Right lobe of liver (tissue), 6 donors: ENCODE measurements around the gene ANKRD33B. TPM values are rescaled to one million over a fixed set of nuclear protein-coding genes. Genes with fewer than 3 reads are reported as not detected.

Experiments
- ATAC-seq, 4 donors: fragments of 200-7000 bp; cut with Tn5 transposase; one replicate each; pipeline ENCODE4 v1.9.1; 2020; ENCODE audit warnings: mild to moderate bottlenecking in 4 of 4, moderate library complexity in 4 of 4
- DNase-seq, 3 donors: peaks; one replicate each; pipeline ENCODE4 v3.0.0-alpha.2; 2020
- H3K27ac ChIP-seq, 3 donors: fragments of 200-600 bp; one replicate each; pipeline ENCODE4 v1.8.0; 2022
- H3K27me3 ChIP-seq, 2 donors: fragments of 200-600 bp; one replicate each; pipeline ENCODE4 v1.8.0; 2022
- H3K36me3 ChIP-seq, 4 donors: fragments of 200-600 bp; sonication (generic) in 1 of 4; one replicate each; pipeline versions ENCODE4 v1.5.1 to v1.8.0; 2017 to 2022; ENCODE audit warnings: control low read depth in 1 of 4
- H3K4me1 ChIP-seq, 4 donors: fragments of 200-600 bp; sonication (generic) in 1 of 4; one replicate each; pipeline versions ENCODE4 v1.5.1 to v1.8.0; 2017 to 2022; ENCODE audit warnings: control low read depth in 1 of 4
- H3K4me3 ChIP-seq, 3 donors: fragments of 200-600 bp; one replicate each; pipeline ENCODE4 v1.8.0; 2022
- H3K9me3 ChIP-seq, 4 donors: fragments of 200-600 bp; sonication (generic) in 1 of 4; one replicate each; pipeline versions ENCODE4 v1.5.1 to v1.8.0; 2017 to 2022; ENCODE audit warnings: control low read depth in 1 of 4
- CTCF ChIP-seq, 4 donors: fragments of 200-600 bp in 3 of 4; fragments of 450-650 bp in 1 of 4; IDR thresholded peaks; one replicate each; pipeline versions ENCODE4 v1.5.1 to v1.8.0; 2016 to 2022; ENCODE audit warnings: antibody characterized with exemption in 4 of 4, mild to moderate bottlenecking in 2 of 4
- POLR2A ChIP-seq: fragments of 450-650 bp; IDR thresholded peaks from one replicate; pipeline ENCODE4 v1.6.1; 2017; ENCODE audit warnings: antibody characterized with exemption, mild to moderate bottlenecking
- WGBS: methylation state at CpG from one replicate; pipeline ENCODE4 v1.1.6; 2018; ENCODE audit warnings: low coverage, low lambda C conversion rate; ENCODE audit not compliant: insufficient coverage; ENCODE audit errors: missing lambda C conversion rate; 5-methylcytosine and 5-hydroxymethylcytosine counted together
- intact Hi-C, 2 donors: fragments of 100-400 bp; cut with DNase I; formaldehyde crosslinking; loops; one replicate each; pipeline versions ENCODE4 v1.11.2 to v1.14.1; 2022
- total RNA-seq, 6 experiments: library from RNA; depleted of rRNA in 2 of 6; stranded (reverse); fragments of >200 nt in 2 of 6; fragmentation: NEBNext Ultra II Directional in 3 of 6; extraction: Animal tissue kit (Norgen Biotek cat#: 25700) in 3 of 6; gene quantifications; one replicate each; pipeline versions ENCODE4 v1.1.0 to v1.2.4, GENCODE V29; 2016 to 2023
- donor health status: DM: no; HTN: yes; CAD: no.
- donor health status: DM: no; HTN: no; CAD: no.
- donor health status: DM: no; HTN: no; CAD: no.
- donor health status: DM: no; HTN: yes; CAD: no.
- donor health status: DM: no; HTN: yes; CAD: no.

The ANKRD33B gene
- total RNA-seq, 6 experiments from 2014 or later, result 0.16 to 1.3 (median 0.29) TPM

GRCh38 chr5:10612251-10612650 is 48.4 kb downstream of the ANKRD33B start:
- ATAC-seq, result no peak
- Histone ChIP-seq H3K27me3 (no peaks in the 10 kb centered on the region), H3K4me1 (peaks cover 0 to 16% (median 5%) of the 10 kb centered on the region in 4 donors), H3K4me3 (no peak overlapping the region), H3K27ac (peak overlapping the region in 2 of 3 donors; percentile 82 to 83), H3K9me3 (no peaks in the 10 kb centered on the region), H3K36me3 (no peaks in the 10 kb centered on the region)
- 72% methylated on average over 5 of the region's 5 CpGs for WGBS
- no peak for DNase-seq
- intact Hi-C loops, result no loop called here
- no peak for TF ChIP-seq CTCF (IDR thresholded peaks at IDR 0.05)
- no peak for TF ChIP-seq POLR2A

GRCh38 chr5:10615693-10616092 is 51.8 kb downstream of the ANKRD33B start:
- ATAC-seq, result no peak
- TF ChIP-seq CTCF (IDR thresholded peaks at IDR 0.05) (no peak), POLR2A (no peak)
- H3K36me3 ChIP-seq, result no peaks in the 10 kb centered on the region
- no peaks in the 10 kb centered on the region for H3K9me3 ChIP-seq
- DNase-seq, result no peak
- 100% methylated on average over 3 of the region's 3 CpGs for WGBS
- H3K4me1 ChIP-seq, result peaks cover 0 to 10% (median 3%) of the 10 kb centered on the region in 4 donors
- no peaks in the 10 kb centered on the region for H3K27me3 ChIP-seq
- intact Hi-C loops, result no loop called here
- H3K27ac ChIP-seq, result no peak overlapping the region
- no peak overlapping the region for H3K4me3 ChIP-seq

GRCh38 chr5:10617103-10617502 is 53.2 kb downstream of the ANKRD33B start:
- H3K4me3 ChIP-seq, result no peak overlapping the region
- no peak for DNase-seq
- H3K27ac ChIP-seq, result no peak overlapping the region
- intact Hi-C loops, result no loop called here
- no peaks in the 10 kb centered on the region for H3K9me3 ChIP-seq
- WGBS, result 95% methylated on average over 10 of the region's 10 CpGs
- no peak for TF ChIP-seq CTCF (IDR thresholded peaks at IDR 0.05)
- TF ChIP-seq POLR2A, result no peak
- no peaks in the 10 kb centered on the region for H3K27me3 ChIP-seq
- H3K4me1 ChIP-seq, result no peaks in the 10 kb centered on the region
- ATAC-seq, result no peak
- H3K36me3 ChIP-seq, result no peaks in the 10 kb centered on the region

- Histone ChIP-seq H3K27ac (no peak overlapping the region), H3K4me3 (no peak overlapping the region), H3K27me3 (no peaks in the 10 kb centered on the region), H3K4me1 (no peaks in the 10 kb centered on the region), H3K9me3 (no peaks in the 10 kb centered on the region), H3K36me3 (no peaks in the 10 kb centered on the region)
- no peak for DNase-seq
- no peak for ATAC-seq
- intact Hi-C loops, result no loop called here
- 84% methylated on average over 13 of the region's 17 CpGs for WGBS
- TF ChIP-seq CTCF (IDR thresholded peaks at IDR 0.05), result no peak
- no peak for TF ChIP-seq POLR2A
Observed at GRCh38 chr5:10618311-10618710, 54.4 kb downstream of the ANKRD33B start.

GRCh38 chr5:10619649-10620048 is 55.8 kb downstream of the ANKRD33B start:
- WGBS, result 91% methylated on average over 7 of the region's 10 CpGs
- Histone ChIP-seq H3K9me3 (no peaks in the 10 kb centered on the region), H3K4me1 (no peaks in the 10 kb centered on the region), H3K36me3 (no peaks in the 10 kb centered on the region), H3K4me3 (no peak overlapping the region), H3K27ac (no peak overlapping the region), H3K27me3 (no peaks in the 10 kb centered on the region)
- TF ChIP-seq CTCF (IDR thresholded peaks at IDR 0.05) (no peak), POLR2A (no peak)
- ATAC-seq (no peak), DNase-seq (no peak)
- intact Hi-C loops, result no loop called here
